Activated CD4-positive, alpha-beta T cell treated with anti-CD3 and anti-CD28 coated beads, Interleukin-2, Interleukin-4, amounts not matched to agents 100 ng/mL and 50 ng/mL, durations not matched to agents 16 hours and 8 hours (primary cell): Measurements from ENCODE around the gene GRM2.
"Not testable (repeated sequence)": the region's sequence is repeated elsewhere in the genome, so short reads cannot be mapped to it uniquely, and the experiment has no call there.

Experiments used
- DNase-seq: peaks from one replicate; pipeline ENCODE4 v3.0.0-alpha.2; 2020; ENCODE audit warnings: low spot score

Gene GRM2

DNA sequence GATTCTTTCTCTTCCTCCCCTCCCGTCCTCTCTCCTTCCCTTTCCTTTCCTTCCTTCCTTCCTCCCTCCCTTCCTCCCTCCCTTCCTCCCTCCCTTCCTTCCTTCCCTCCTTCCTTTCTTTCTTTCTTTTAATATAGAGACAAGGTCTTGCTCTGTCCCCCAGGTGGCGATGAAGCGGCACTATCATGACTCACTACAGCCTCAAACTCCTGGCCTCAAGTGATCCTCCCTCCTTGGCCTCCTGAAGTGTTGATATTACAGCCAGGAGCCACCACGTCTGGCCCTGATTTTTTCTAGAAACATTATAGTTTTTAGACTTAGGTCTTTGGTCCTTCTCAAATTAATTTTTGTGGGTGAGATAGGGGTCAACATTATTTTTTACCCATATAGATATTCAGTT lies 15.5 kb downstream of the GRM2 start:
- no peak for DNase-seq

GRCh38 chr3:51727500-51727899 lies 20.6 kb downstream of the GRM2 start:
- peak; percentile 25 for DNase-seq

- DNase-seq, result peak; percentile 19
Observed at GRCh38 chr3:51729042-51729633, 22.3 kb downstream of the GRM2 start.

GRCh38 chr3:51733859-51734571 lies 27.1 kb downstream of the GRM2 start:
- DNase-seq, result no peak

DNA sequence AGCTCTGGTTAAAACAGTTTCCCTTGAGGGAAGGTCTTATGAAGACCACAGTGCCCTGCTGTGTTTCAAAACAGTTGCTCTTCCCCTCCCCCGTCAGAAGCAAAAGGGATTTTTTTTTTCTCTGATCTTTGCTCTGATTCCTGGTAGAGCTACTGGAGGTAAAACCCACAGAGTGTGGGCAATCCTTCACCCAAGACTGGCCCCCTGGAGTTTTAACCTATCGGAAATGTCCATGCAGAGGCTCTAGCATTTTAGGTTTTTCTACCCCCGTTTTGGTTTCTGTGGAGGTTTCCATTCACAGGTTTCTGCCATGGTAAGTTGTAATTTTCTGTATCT lies 27.7 kb downstream of the GRM2 start:
- peak; percentile 33 for DNase-seq

GRCh38 chr3:51735039-51735438 lies 28.2 kb downstream of the GRM2 start:
- DNase-seq, result no peak

DNA sequence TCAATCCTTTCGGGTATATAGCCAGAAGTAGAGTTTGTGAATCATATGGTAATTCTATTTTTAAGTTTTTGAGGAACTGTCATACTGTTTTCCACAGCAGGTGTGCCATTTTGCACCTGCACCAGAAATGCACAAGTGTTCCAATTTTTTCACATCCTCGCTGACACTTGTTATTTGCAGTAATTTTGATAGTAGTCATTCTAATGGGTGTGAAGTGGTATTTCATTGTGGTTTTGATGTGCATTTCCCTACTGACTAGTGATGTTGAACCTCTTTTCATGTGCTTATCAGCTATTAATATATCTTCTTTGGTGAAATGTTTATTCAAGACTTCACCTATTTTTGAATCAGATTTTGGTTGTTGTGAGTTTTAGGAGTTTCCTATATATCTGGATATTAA lies 29.1 kb downstream of the GRM2 start:
- no peak for DNase-seq

DNA sequence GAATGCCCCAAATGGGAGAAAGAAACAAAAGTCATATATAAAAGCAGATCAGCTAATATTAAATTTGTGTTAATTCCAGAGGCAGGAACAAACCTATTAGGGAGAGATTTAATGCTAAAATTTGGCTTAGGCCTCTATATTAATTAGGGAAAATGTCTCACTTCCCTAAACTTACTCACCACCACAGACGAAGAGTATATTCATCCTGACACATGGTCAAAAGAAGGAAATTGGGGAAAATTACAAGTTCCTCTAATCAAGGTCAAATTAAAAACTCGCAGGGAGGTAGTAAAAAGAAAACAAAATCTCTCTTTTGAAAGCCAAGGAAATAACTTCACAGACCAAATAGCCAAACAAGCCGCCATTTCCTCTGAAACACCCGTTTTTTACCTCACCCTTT lies 32.2 kb downstream of the GRM2 start:
- DNase-seq, result no peak

- not testable (repeated sequence) for DNase-seq
Observed at GRCh38 chr3:51742320-51742719, 35.5 kb downstream of the GRM2 start.

DNA sequence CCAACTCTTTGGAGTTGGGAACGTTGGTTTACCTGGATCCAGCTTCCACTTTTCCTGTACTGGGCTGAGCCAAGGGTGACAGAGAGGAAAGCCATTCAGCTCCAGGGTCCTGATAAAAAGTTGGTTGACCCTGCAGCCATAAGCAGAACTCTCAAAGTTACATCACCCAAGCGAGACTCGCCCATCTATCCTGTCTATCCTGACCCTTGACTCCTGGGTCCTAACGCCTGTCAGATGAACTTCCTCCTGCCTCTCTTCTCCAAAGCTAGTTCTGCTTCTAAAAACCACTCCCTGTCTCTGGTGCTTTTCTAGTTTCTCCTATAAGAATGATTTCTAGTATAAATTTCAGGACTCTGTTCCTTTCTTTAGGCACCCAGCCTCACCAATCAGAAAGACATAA lies 36.1 kb downstream of the GRM2 start:
- not testable (repeated sequence) for DNase-seq

GRCh38 chr3:51747840-51748239 lies 41.0 kb downstream of the GRM2 start:
- DNase-seq, result no peak

GRCh38 chr3:51748327-51748726 lies 41.5 kb downstream of the GRM2 start:
- no peak for DNase-seq

DNA sequence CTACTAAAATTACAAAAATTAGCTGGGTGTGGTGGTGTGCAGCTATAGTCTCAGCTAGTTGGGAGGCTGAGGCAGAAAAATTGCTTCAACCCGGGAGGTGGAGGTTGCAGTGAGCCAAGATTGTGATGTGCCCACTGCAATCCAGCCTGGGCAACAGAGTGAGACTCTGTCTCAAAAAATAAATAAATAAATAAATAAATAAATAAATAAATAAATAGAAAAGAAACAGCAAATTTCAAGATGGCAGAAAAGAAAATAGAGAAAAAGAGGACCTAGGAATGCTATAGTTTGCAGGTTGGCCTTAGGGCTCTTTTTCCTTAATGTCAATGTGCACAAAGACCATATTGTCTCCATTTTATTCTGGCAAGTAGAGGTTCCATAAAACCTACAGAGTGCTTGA lies 44.0 kb downstream of the GRM2 start:
- no peak for DNase-seq

GRCh38 chr3:51751287-51751686 lies 44.4 kb downstream of the GRM2 start:
- no peak for DNase-seq

DNA sequence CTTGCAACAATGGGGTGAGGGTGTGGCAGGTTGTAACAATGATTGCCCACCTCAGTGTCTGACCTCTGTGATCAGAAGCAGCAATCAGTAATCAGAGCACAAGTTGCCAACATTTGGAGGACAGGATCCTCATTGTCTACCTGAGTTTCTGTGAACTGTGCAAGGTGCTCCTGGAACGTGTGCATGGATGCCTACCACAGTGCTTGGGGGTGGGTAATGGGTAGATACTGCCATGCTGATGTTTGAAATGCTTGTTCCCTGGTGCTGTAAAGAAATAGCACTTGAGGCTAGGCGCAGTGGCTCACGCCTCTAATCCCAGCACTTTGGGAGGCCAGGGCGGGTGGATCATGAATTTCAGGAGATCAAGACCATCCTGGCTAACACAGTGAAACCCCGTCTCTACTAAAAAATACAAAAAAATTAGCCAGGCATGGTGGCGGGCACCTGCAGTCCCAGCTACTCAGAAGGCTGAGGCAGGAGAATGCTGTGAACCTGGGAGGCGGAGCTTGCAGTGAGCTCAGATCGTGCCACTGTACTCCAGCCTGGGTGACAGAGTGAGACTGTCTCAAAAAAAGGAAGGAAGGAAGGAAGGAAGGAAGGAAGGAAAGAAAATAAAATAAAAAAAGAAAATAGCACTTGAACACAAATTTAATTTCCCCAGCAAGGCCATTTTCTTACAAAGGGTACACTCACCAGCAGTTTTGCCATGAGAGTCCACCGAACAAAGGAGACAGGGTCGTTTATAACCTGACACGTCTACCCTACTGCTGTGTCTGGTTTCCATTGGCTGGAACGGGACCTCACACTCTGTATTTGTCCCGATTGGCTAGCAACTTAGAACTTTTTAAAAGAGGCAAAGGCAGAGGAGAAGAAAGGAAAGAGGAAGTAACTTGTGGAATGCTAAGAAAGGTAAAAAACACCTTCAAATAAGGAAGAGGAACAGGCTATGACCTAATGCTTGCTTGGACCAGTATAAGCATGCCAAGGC lies 47.2 kb downstream of the GRM2 start:
- DNase-seq, result not testable (repeated sequence)

DNA sequence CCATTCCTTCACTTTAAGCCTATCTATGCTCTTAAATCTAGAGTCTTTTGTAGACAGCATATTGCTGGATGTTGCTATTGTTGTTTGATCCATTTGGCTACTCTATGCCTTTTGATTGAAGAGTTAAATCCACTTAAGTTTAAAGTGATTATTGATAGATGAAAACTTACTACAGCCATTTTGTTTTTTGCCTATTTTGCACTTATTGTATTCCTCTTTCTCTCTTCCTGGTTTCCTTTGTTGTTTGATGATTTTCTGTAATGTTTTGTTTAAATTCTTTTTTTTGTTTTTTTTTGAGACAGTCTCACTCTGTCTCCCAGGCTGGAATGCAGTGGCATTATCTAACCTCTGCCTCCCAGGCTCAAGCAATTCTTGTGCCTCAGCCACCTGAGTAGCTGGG lies 52.3 kb downstream of the GRM2 start:
- no peak for DNase-seq
